Pancreas (tissue), 10 donors: ENCODE data around the gene GNMT. TPM values are rescaled to one million over a fixed set of nuclear protein-coding genes. Genes with fewer than 3 reads are reported as not detected.

Experiments used
- ATAC-seq, 4 donors: fragments of 200-7000 bp; cut with Tn5 transposase; one replicate each; pipeline versions ENCODE4 v1.8.0 to v1.9.1; 2020; ENCODE audit warnings: mild to moderate bottlenecking in 4 of 4, moderate library complexity in 4 of 4
- DNase-seq, 6 donors: peaks; one replicate each; pipeline ENCODE4 v3.0.0-alpha.2; 2020
- FAIRE-seq: peaks from 2 replicates; lab custom pipeline; 2012; peaks lifted over from hg19 to GRCh38; lab: Jason Lieb, UNC
- H3K27ac ChIP-seq, 4 donors: fragments of 200-600 bp; sonication (generic); 1 replicate in 3 of 4; 2 replicates in 1 of 4; pipeline versions ENCODE4 v1.5.0 to v1.8.0; 2020
- H3K27me3 ChIP-seq, 4 donors: fragments of 200-600 bp; one replicate each; pipeline ENCODE4 v1.8.0; 2021
- H3K36me3 ChIP-seq, 3 donors: fragments of 200-600 bp; sonication (generic) in 1 of 3; one replicate each; pipeline versions ENCODE4 v1.5.0 to v1.8.0; 2020 to 2021
- H3K4me1 ChIP-seq, 3 donors: fragments of 200-600 bp; one replicate each; pipeline ENCODE4 v1.8.0; 2021
- H3K4me3 ChIP-seq, 4 donors: fragments of 200-600 bp; sonication (generic) in 2 of 4; one replicate each; pipeline versions ENCODE4 v1.5.0 to v1.8.0; 2020 to 2021
- H3K9me3 ChIP-seq, 4 donors: fragments of 200-600 bp; one replicate each; pipeline ENCODE4 v1.8.0; 2021
- WGBS, 2 donors: extraction: QIAGEN DNeasy Blood & Tissue Kit; methylation state at CpG; one replicate each; pipeline ENCODE4 v1.1.7; 2013; 5-methylcytosine and 5-hydroxymethylcytosine counted together
- intact Hi-C, 3 donors: fragments of 100-400 bp; cut with DNase I; formaldehyde crosslinking; loops; one replicate each; pipeline versions ENCODE4 v1.11.1 to v1.14.2; 2022
- polyA plus RNA-seq, 2 donors: library from polyadenylated mRNA; stranded (reverse); fragments of 200-250 nt; gene quantifications; one replicate each; pipeline ENCODE4 v1.2.3, GENCODE V29; 2013
- total RNA-seq, 6 donors: library from RNA; stranded (reverse); fragmentation: NEBNext Ultra II Directional in 4 of 6; extraction: Animal tissue kit (Norgen Biotek cat#: 25700) in 4 of 6; gene quantifications; one replicate each; pipeline versions ENCODE4 v1.2.1 to v1.2.4, GENCODE V29; 2021 to 2023
- TF ChIP-seq, protein P1 (sequence below), 4 donors: fragments of 200-600 bp; sonication (generic) in 3 of 4; IDR thresholded peaks; one replicate each; pipeline versions ENCODE4 v1.5.0 to v1.8.0; 2021; ENCODE audit warnings: antibody characterized with exemption in 4 of 4
- donor health status: healthy with polysubstance abuse.
- donor health status: DM: no; HTN: no; CAD: no; lungs with moderate emphysema.
- donor health status: DM: no; HTN: no; CAD: no.
- donor health status: control.
- donor health status: control.
- donor health status: Bipolar disorder and iron deficiency.
- donor health status: DM: yes; HTN: yes; CAD: no.
- donor health status: DM: no; HTN: no; CAD: no.
- donor health status: DM: no; HTN: no; CAD: no.
- donor health status: DM: yes; HTN: yes; CAD: no.

The GNMT gene
- total and polyA plus RNA-seq, 8 donors: 19.0 to 443 (median 102) TPM

- no peaks in the 10 kb centered on the region for H3K27me3 ChIP-seq
- DNase-seq: no peak
- ATAC-seq: no peak
- intact Hi-C loops: no loop called here
- H3K9me3 ChIP-seq: no peaks in the 10 kb centered on the region
- TF ChIP-seq, protein P1, sequence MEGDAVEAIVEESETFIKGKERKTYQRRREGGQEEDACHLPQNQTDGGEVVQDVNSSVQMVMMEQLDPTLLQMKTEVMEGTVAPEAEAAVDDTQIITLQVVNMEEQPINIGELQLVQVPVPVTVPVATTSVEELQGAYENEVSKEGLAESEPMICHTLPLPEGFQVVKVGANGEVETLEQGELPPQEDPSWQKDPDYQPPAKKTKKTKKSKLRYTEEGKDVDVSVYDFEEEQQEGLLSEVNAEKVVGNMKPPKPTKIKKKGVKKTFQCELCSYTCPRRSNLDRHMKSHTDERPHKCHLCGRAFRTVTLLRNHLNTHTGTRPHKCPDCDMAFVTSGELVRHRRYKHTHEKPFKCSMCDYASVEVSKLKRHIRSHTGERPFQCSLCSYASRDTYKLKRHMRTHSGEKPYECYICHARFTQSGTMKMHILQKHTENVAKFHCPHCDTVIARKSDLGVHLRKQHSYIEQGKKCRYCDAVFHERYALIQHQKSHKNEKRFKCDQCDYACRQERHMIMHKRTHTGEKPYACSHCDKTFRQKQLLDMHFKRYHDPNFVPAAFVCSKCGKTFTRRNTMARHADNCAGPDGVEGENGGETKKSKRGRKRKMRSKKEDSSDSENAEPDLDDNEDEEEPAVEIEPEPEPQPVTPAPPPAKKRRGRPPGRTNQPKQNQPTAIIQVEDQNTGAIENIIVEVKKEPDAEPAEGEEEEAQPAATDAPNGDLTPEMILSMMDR (IDR thresholded peaks at IDR 0.05): no peak
- no peak overlapping the region for H3K27ac ChIP-seq
- WGBS, 2 donors: 89 to 95% methylated on average over 3 of the region's 3 CpGs
- no peak overlapping the region for H3K4me3 ChIP-seq
- H3K4me1 ChIP-seq: peaks cover 0 to 15% (median 0%) of the 10 kb centered on the region in 3 donors
- FAIRE-seq: no peak
- no peaks in the 10 kb centered on the region for H3K36me3 ChIP-seq
These were observed 13.4 kb downstream of the GNMT start for GRCh38 chr6:42973926-42974325.

- WGBS, 2 donors: 69 to 74% methylated on average over 5 of the region's 5 CpGs
- Histone ChIP-seq H3K4me1 (peaks cover 0 to 21% (median 0%) of the 10 kb centered on the region in 3 donors), H3K36me3 (no peaks in the 10 kb centered on the region), H3K27ac (no peak overlapping the region), H3K9me3 (no peaks in the 10 kb centered on the region), H3K27me3 (no peaks in the 10 kb centered on the region), H3K4me3 (no peak overlapping the region)
- TF ChIP-seq, protein P1 (IDR thresholded peaks at IDR 0.05): no peak
- ATAC-seq: no peak
- no peak for FAIRE-seq
- intact Hi-C loops: no loop called here
- no peak for DNase-seq
These were observed 14.5 kb downstream of the GNMT start for GRCh38 chr6:42974919-42975505.

DNA sequence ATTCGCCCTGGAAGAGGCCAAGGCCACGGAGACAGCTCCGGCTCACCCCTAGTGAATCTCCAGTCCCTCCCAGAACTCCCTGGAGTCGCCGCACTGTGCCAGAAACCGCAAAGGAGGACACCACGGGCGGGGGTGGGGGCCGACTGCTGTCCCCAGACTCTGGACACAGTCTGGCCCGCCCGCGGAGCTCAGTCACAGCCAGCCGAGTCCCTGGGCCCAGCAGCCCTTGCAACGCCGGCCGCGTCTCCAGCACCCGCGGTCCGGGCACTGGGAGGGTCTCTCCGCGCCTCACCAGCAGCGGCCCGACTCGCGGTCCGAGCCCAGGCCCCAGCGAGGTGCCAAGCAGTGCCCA is 17.9 kb downstream of the GNMT start:
- TF ChIP-seq, protein P1 (IDR thresholded peaks at IDR 0.05): no peak
- no peaks in the 10 kb centered on the region for H3K27me3 ChIP-seq
- H3K4me1 ChIP-seq: peaks cover 0 to 22% (median 0%) of the 10 kb centered on the region in 3 donors
- peak overlapping the region; percentile 70 to 91 (median 74) for H3K27ac ChIP-seq
- DNase-seq: peak in 4 of 6 donors; percentile 41 to 88 (median 68)
- FAIRE-seq: no peak
- intact Hi-C loops: no loop called here
- no peaks in the 10 kb centered on the region for H3K9me3 ChIP-seq
- WGBS, 2 donors: 0 to 1% methylated on average over 12 to 28 of the region's 28 CpGs
- H3K4me3 ChIP-seq: peak overlapping the region; percentile 70 to 95 (median 84)
- H3K36me3 ChIP-seq: no peaks in the 10 kb centered on the region
- peak in 3 of 4 donors; percentile 16 to 40 (median 36) for ATAC-seq

DNA sequence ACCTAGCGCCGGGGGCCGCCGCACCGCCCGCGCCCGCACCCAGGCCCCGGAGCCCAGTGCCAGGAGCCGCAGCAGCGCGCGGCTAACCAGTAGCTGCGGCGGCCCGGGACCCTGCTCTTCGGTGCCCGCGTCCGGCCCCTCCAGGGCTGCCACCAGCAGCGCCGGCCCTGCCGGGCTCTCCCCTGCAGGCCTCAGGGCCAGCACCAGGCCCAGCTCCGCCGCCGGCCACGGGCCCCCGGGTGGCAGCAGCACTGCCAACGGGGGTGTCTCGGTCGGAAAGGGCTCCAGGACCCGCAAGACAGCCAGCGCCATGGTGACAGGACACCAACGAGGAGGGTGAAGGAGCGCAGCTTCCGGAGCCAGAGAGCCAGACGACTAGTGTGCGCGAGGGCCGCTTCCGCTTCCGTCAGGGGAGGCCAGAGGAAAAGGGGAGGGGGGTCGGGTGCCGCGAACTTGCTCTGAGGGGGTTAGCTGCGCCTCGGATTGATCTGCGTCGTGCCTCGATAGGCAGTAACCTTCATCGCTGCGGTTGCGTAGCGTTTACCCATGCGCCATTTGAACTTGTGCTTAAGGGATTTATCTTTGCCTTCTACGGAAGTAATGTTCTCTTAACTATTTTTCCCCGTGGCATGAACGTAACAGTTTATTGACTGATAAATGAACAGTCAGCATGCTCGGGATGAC is 18.4 kb downstream of the GNMT start, which contains the start of gene PEX6:
TSS of gene PEX6 (minus strand) at position 343 of the 684 bp plus-strand sequence. CDS start at position 312, 31 bp downstream.
- ATAC-seq (peak; percentile 92 to 95 (median 94)), DNase-seq (peak; percentile 86 to 96 (median 89)), FAIRE-seq (no peak)
- intact Hi-C loops: no loop called here
- Histone ChIP-seq H3K9me3 (no peaks in the 10 kb centered on the region), H3K4me1 (peaks cover 0 to 22% (median 0%) of the 10 kb centered on the region in 3 donors), H3K27ac (peak within 1 kb of the TSS; percentile 70 to 91 (median 74)), H3K27me3 (no peaks in the 10 kb centered on the region), H3K36me3 (no peaks in the 10 kb centered on the region), H3K4me3 (peak within 1 kb of the TSS; percentile 70 to 95 (median 84))
- TF ChIP-seq, protein P1 (IDR thresholded peaks at IDR 0.05): no peak
- 0 to 1% methylated on average over 56 to 59 of the region's 59 CpGs for WGBS, 2 donors
